Spleen (tissue), 11 donors: Measurements from ENCODE around the gene TECTB. TPM values are rescaled to one million over a fixed set of nuclear protein-coding genes. Genes with fewer than 3 reads are reported as not detected.

Experiments used
- DNase-seq: peaks from one replicate; pipeline ENCODE4 v3.0.0-alpha.2; 2020
- H3K27ac ChIP-seq, 8 donors: fragments of 200-600 bp; sonication (generic) in 7 of 8; 1 replicate in 4 of 8; 2 replicates in 4 of 8; pipeline versions ENCODE4 v1.5.0 to v1.8.0; 2016 to 2021; ENCODE audit warnings: inconsistent platforms in 4 of 8, mild to moderate bottlenecking in 4 of 8, moderate library complexity in 1 of 8
- H3K27me3 ChIP-seq, 7 donors: fragments of 200-600 bp; sonication (generic) in 6 of 7; replicated peaks in 1 of 7; 1 replicate in 4 of 7; 2 replicates in 3 of 7; pipeline versions ENCODE4 v1.5.0 to v1.8.0; 2016 to 2021; ENCODE audit warnings: inconsistent platforms in 3 of 7, mild to moderate bottlenecking in 1 of 7
- H3K36me3 ChIP-seq, 6 donors: fragments of 200-600 bp; sonication (generic) in 5 of 6; 1 replicate in 4 of 6; 2 replicates in 2 of 6; pipeline versions ENCODE4 v1.5.0 to v1.8.0; 2016 to 2021; ENCODE audit warnings: inconsistent platforms in 2 of 6
- H3K4me1 ChIP-seq, 6 donors: fragments of 200-600 bp; sonication (generic) in 5 of 6; 1 replicate in 3 of 6; 2 replicates in 3 of 6; pipeline versions ENCODE4 v1.5.0 to v1.8.0; 2016 to 2021; ENCODE audit warnings: inconsistent platforms in 3 of 6
- H3K4me3 ChIP-seq, 8 donors: fragments of 200-600 bp; sonication (generic) in 7 of 8; 1 replicate in 4 of 8; 2 replicates in 4 of 8; pipeline versions ENCODE4 v1.5.0 to v1.8.0; 2016 to 2021; ENCODE audit warnings: inconsistent platforms in 4 of 8, mild to moderate bottlenecking in 4 of 8, moderate library complexity in 2 of 8
- H3K9me3 ChIP-seq, 8 donors: fragments of 200-600 bp; sonication (generic) in 7 of 8; 1 replicate in 4 of 8; 2 replicates in 4 of 8; pipeline versions ENCODE4 v1.5.0 to v1.8.0; 2016 to 2021; ENCODE audit warnings: inconsistent platforms in 4 of 8
- POLR2A ChIP-seq, 3 donors: fragments of 450-650 bp; IDR thresholded peaks; one replicate each; pipeline ENCODE4 v1.5.1; 2017; ENCODE audit warnings: antibody characterized with exemption in 3 of 3, mild to moderate bottlenecking in 1 of 3
- POLR2AphosphoS5 ChIP-seq, 3 donors: sonication (generic); formaldehyde crosslinking; IDR thresholded peaks; one replicate each; pipeline ENCODE4 v1.5.1; 2017; ENCODE audit warnings: antibody characterized with exemption in 3 of 3
- WGBS, 5 donors: extraction: QIAGEN DNeasy Blood & Tissue Kit in 3 of 5; methylation state at CpG; one replicate each; pipeline versions ENCODE4 v1.1.5 to v1.1.7; 2013 to 2018; 5-methylcytosine and 5-hydroxymethylcytosine counted together
- intact Hi-C: fragments of 100-400 bp; cut with DNase I; formaldehyde crosslinking; loops from one replicate; pipeline ENCODE4 v1.15.0; 2023; ENCODE audit warnings: low total_unique reads
- polyA plus RNA-seq, 3 donors: library from polyadenylated mRNA; stranded (reverse); fragments of 200-250 nt; gene quantifications; one replicate each; pipeline ENCODE4 v1.2.1, GENCODE V29; 2013
- total RNA-seq, 7 donors: library from RNA; depleted of rRNA in 3 of 7; stranded (reverse); fragments of >200 nt in 3 of 7; fragmentation: NEBNext Ultra II Directional in 4 of 7; extraction: Animal tissue kit (Norgen Biotek cat#: 25700) in 4 of 7; gene quantifications; one replicate each; pipeline versions ENCODE4 v1.1.0 to v1.2.1, GENCODE V29; 2016 to 2021
- TF ChIP-seq, protein P1 (sequence below), 11 experiments: fragments of 200-600 bp in 7 of 11; fragments of 450-650 bp in 4 of 11; sonication (generic) in 4 of 11; IDR thresholded peaks in 8 of 11; conservative IDR thresholded peaks in 3 of 11; 1 replicate in 7 of 11; 2 replicates in 4 of 11; pipeline versions ENCODE4 v1.4.0 to v1.8.0; 2016 to 2021; ENCODE audit warnings: antibody characterized with exemption in 11 of 11, inconsistent platforms in 4 of 11, mild to moderate bottlenecking in 1 of 11
- donor health status: healthy with polysubstance abuse.
- donor health status: DM: no; HTN: no; CAD: no; lungs with moderate emphysema.
- donor health status: DM: no; HTN: no; CAD: no.
- donor health status: Bipolar disorder and iron deficiency.
- donor health status: healthy.
- donor health status: DM: no; HTN: no; CAD: no.
- donor health status: DM: yes; HTN: yes; CAD: no.

The TECTB gene
- total and polyA plus RNA-seq, 10 donors: not detected

DNA sequence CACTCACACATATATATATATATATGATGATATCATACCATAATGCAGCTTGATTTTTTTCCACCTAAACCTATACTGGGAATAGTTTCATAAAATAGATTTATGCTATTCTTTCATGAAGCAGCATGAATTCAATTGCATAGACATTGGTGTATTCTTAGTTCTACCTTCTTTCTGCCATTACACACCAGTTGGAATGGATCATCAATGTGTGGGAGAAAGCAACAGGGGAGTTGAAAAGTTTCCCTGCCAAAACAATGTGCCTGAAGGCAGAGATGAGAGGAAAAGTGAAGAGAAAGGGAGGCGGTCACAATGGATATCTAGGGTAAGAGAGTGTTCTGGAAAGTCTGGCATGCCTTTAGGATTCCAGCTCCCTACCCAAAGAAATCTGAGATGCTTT is 65.6 kb downstream of the TECTB start:
- intact Hi-C loops: no loop called here

DNA sequence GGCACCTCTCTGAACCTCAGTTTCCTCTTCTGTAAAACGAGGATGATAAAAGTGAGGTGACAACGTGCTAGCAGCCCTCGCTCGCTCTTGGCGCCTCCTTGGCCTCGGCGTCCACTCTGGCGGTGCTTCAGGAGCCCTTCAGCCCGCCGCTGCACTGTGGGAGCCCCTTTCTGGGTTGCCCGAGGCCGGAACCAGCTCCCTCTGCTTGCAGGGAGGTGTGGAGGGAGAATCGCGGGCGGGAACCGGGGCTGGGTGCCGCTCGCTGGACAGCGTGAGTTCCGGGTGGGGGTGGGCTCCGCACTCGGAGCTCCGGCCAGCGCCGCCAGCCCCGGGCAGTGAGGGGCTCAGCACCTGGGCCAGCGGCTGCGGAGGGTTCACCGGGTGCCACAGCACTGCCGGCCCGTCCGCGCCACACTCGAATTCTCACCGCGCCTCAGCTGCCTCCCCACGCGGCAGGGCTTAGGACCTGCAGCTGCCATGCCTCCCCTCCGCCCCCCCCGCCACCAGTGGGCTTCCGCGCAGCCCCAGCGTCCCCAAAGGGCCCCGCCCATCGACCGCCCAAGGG is 66.4 kb downstream of the TECTB start:
- Histone ChIP-seq H3K9me3 (peaks cover 0 to 5% (median 0%) of the 10 kb centered on the region in 8 donors), H3K27me3 (no peaks in the 10 kb centered on the region), H3K36me3 (no peaks in the 10 kb centered on the region), H3K4me1 (no peaks in the 10 kb centered on the region), H3K27ac (no peak overlapping the region), H3K4me3 (no peak overlapping the region)
- WGBS, 5 donors: 91 to 97% (median 93%) methylated on average over 13 to 46 of the region's 46 CpGs
- TF ChIP-seq POLR2AphosphoS5 (IDR thresholded peaks at IDR 0.05): no peak
- no peak for DNase-seq
- intact Hi-C loops: no loop called here

More for the DNA sequence above, 65.6 kb downstream of the TECTB start:
- peaks cover 0 to 5% (median 0%) of the 10 kb centered on the region in 8 donors for H3K9me3 ChIP-seq
- no peaks in the 10 kb centered on the region for H3K27me3 ChIP-seq
- H3K4me3 ChIP-seq: no peak overlapping the region
- no peak overlapping the region for H3K27ac ChIP-seq
- TF ChIP-seq, protein P1, sequence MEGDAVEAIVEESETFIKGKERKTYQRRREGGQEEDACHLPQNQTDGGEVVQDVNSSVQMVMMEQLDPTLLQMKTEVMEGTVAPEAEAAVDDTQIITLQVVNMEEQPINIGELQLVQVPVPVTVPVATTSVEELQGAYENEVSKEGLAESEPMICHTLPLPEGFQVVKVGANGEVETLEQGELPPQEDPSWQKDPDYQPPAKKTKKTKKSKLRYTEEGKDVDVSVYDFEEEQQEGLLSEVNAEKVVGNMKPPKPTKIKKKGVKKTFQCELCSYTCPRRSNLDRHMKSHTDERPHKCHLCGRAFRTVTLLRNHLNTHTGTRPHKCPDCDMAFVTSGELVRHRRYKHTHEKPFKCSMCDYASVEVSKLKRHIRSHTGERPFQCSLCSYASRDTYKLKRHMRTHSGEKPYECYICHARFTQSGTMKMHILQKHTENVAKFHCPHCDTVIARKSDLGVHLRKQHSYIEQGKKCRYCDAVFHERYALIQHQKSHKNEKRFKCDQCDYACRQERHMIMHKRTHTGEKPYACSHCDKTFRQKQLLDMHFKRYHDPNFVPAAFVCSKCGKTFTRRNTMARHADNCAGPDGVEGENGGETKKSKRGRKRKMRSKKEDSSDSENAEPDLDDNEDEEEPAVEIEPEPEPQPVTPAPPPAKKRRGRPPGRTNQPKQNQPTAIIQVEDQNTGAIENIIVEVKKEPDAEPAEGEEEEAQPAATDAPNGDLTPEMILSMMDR (IDR thresholded peaks at IDR 0.05 in 8 of 11, conservative IDR thresholded peaks at IDR 0.05 in 3 of 11): no peak
- TF ChIP-seq POLR2AphosphoS5 (IDR thresholded peaks at IDR 0.05): no peak
- TF ChIP-seq POLR2A (IDR thresholded peaks at IDR 0.05): no peak
- WGBS, 5 donors: 40 to 96% (median 89%) methylated on average over 1 of the region's 1 CpG
- DNase-seq: no peak
- no peaks in the 10 kb centered on the region for H3K4me1 ChIP-seq
- H3K36me3 ChIP-seq: no peaks in the 10 kb centered on the region

DNA sequence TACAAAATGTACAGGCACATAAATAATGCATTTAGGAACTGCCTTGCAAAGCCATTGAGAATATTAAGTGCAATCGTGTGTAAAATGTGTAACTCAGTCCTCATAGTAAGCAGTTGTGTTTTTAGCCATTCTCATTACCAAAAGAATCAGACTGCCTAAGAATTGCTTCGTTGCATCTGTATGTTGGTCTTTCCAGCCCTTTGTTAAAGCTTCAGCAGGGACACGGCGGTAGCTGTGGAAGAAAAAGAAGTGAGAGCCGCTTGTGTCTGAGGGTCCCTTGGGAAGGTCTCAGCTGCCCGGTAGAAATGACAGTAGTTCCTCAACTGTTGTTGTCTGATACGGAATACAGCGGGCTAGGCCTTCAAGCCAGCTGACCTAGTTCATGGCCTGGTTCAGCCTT is 67.9 kb downstream of the TECTB start:
- H3K9me3 ChIP-seq: peaks cover 0 to 5% (median 0%) of the 10 kb centered on the region in 8 donors
- TF ChIP-seq POLR2AphosphoS5 (IDR thresholded peaks at IDR 0.05) (no peak), POLR2A (IDR thresholded peaks at IDR 0.05) (no peak)
- TF ChIP-seq, protein P1 (IDR thresholded peaks at IDR 0.05 in 8 of 11, conservative IDR thresholded peaks at IDR 0.05 in 3 of 11): no peak
- no peak overlapping the region for H3K4me3 ChIP-seq
- no peak overlapping the region for H3K27ac ChIP-seq
- WGBS, 5 donors: 87 to 95% (median 88%) methylated on average over 8 of the region's 8 CpGs
- H3K36me3 ChIP-seq: no peaks in the 10 kb centered on the region
- DNase-seq: no peak
- intact Hi-C loops: no loop called here
- H3K27me3 ChIP-seq: no peaks in the 10 kb centered on the region
- no peaks in the 10 kb centered on the region for H3K4me1 ChIP-seq

DNA sequence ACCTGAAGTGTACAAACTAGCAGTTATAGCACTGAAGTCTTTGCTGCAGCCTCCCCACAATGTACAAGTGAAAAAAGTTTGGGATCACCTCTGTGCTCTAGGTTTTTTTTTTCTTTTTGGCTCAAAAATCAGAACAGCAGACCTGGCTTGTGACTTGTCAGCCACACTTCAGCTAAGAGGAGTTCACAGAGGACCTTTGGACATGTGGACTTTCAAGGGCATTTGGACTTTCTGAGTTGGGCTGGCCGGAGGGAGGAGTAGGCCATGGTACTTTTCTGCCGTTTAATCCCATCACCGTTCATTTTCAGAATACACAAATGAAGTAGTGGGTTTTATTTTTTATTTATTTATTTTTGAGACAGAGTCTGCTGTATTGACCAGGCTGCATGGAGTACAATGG is 68.8 kb downstream of the TECTB start:
- no peak overlapping the region for H3K27ac ChIP-seq
- no peak for DNase-seq
- H3K27me3 ChIP-seq: no peaks in the 10 kb centered on the region
- H3K9me3 ChIP-seq: peaks cover 0 to 5% (median 0%) of the 10 kb centered on the region in 8 donors
- H3K4me3 ChIP-seq: no peak overlapping the region
- H3K4me1 ChIP-seq: no peaks in the 10 kb centered on the region
- TF ChIP-seq POLR2AphosphoS5 (IDR thresholded peaks at IDR 0.05): no peak
- TF ChIP-seq, protein P1 (IDR thresholded peaks at IDR 0.05 in 8 of 11, conservative IDR thresholded peaks at IDR 0.05 in 3 of 11): no peak
- no peak for TF ChIP-seq POLR2A (IDR thresholded peaks at IDR 0.05)
- intact Hi-C loops: no loop called here
- no peaks in the 10 kb centered on the region for H3K36me3 ChIP-seq
- 72 to 93% (median 79%) methylated on average over 3 of the region's 3 CpGs for WGBS, 5 donors

DNA sequence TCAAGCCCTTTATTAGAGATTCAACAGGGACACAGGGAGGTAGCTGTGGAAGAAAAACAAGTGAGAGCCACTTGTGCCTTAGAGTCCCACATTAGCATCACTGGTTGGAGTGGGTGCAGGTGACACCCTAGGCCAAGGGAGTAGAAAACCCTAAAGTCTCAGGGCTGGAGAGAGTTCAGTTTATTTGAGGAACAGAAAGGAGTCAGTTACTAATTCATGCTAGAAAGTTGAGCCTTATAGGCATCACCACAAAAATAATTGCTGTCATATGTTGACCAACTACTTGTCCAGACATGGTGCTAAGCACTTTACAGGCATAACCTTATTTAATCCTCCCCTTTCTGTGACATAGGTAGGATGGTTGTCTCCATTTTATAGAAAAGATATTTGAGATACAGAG is 69.8 kb downstream of the TECTB start:
- Histone ChIP-seq H3K27me3 (no peaks in the 10 kb centered on the region), H3K4me3 (no peak overlapping the region), H3K36me3 (no peaks in the 10 kb centered on the region), H3K4me1 (no peaks in the 10 kb centered on the region), H3K27ac (no peak overlapping the region), H3K9me3 (peaks cover 0 to 5% (median 0%) of the 10 kb centered on the region in 8 donors)
- TF ChIP-seq POLR2A (IDR thresholded peaks at IDR 0.05): no peak
- TF ChIP-seq, protein P1 (IDR thresholded peaks at IDR 0.05 in 8 of 11, conservative IDR thresholded peaks at IDR 0.05 in 3 of 11): no peak
- no peak for TF ChIP-seq POLR2AphosphoS5 (IDR thresholded peaks at IDR 0.05)
- intact Hi-C loops: no loop called here
- no peak for DNase-seq
